NT2/D1 (cell line): ENCODE data around the gene TMEM242.

Experiments
- DNase-seq: peaks from one replicate; pipeline ENCODE4 v3.0.0-alpha.2; 2011; ENCODE audit warnings: low read depth, low spot score
- H3K27me3 ChIP-seq: 2 replicates; pipeline ENCODE4 v1.6.0; 2011; ENCODE audit warnings: mild to moderate bottlenecking; ENCODE audit not compliant: insufficient read length, insufficient read depth
- H3K36me3 ChIP-seq: 2 replicates; pipeline ENCODE4 v1.6.1; 2011; ENCODE audit warnings: mild to moderate bottlenecking, low read length, mixed read lengths; ENCODE audit not compliant: insufficient read depth, insufficient read length
- H3K4me1 ChIP-seq: 2 replicates; pipeline ENCODE4 v1.5.1; 2011; ENCODE audit not compliant: insufficient read depth, insufficient read length
- H3K4me3 ChIP-seq: 2 replicates; pipeline ENCODE4 v1.5.1; 2011; ENCODE audit warnings: low read depth; ENCODE audit not compliant: insufficient read length
- H3K9ac ChIP-seq: 2 replicates; pipeline ENCODE4 v1.6.0; 2011; ENCODE audit warnings: low read depth; ENCODE audit not compliant: insufficient read length
- H3K9me3 ChIP-seq: 2 replicates; pipeline ENCODE4 v1.5.1; 2011; ENCODE audit warnings: mild to moderate bottlenecking, low read length; ENCODE audit not compliant: insufficient read depth
- SUZ12 ChIP-seq: IDR thresholded peaks from 2 replicates; pipeline ENCODE4 v1.6.1; 2011; ENCODE audit not compliant: insufficient read length, insufficient read depth; ENCODE audit errors: extremely low read depth
- YY1 ChIP-seq: IDR thresholded peaks from 2 replicates; pipeline ENCODE4 v1.6.1; 2011; ENCODE audit not compliant: insufficient read length, insufficient read depth
- ZNF274 ChIP-seq: IDR thresholded peaks from 2 replicates; pipeline ENCODE4 v1.6.1; 2011; ENCODE audit warnings: mild to moderate bottlenecking, low read depth, low read length

TMEM242 gene

GRCh38 chr6:157272866-157273755 lies 50.2 kb downstream of the TMEM242 start:
- Histone ChIP-seq H3K9ac (no peak overlapping the region), H3K27me3 (peaks cover 9% of the 10 kb centered on the region), H3K4me1 (peaks cover 3% of the 10 kb centered on the region), H3K9me3 (no peaks in the 10 kb centered on the region), H3K36me3 (no peaks in the 10 kb centered on the region), H3K4me3 (no peak overlapping the region)
- no peak for DNase-seq
- TF ChIP-seq ZNF274 (no peak), SUZ12 (no peak), YY1 (no peak)

- Histone ChIP-seq H3K4me1 (peaks cover 3% of the 10 kb centered on the region), H3K27me3 (peaks cover 9% of the 10 kb centered on the region), H3K36me3 (no peaks in the 10 kb centered on the region), H3K9me3 (no peaks in the 10 kb centered on the region), H3K4me3 (no peak overlapping the region), H3K9ac (no peak overlapping the region)
- TF ChIP-seq SUZ12 = no peak
- TF ChIP-seq ZNF274 = no peak
- no peak for TF ChIP-seq YY1
- DNase-seq = no peak
Observed at GRCh38 chr6:157272372-157272771, 50.9 kb downstream of the TMEM242 start.

- Histone ChIP-seq H3K4me1 (peaks cover 6% of the 10 kb centered on the region), H3K4me3 (no peak overlapping the region), H3K9me3 (no peaks in the 10 kb centered on the region), H3K36me3 (no peaks in the 10 kb centered on the region), H3K27me3 (peaks cover 9% of the 10 kb centered on the region), H3K9ac (no peak overlapping the region)
- no peak for DNase-seq
- no peak for TF ChIP-seq SUZ12
- no peak for TF ChIP-seq YY1
- no peak for TF ChIP-seq ZNF274
Observed at GRCh38 chr6:157271911-157272310, 51.4 kb downstream of the TMEM242 start.

GRCh38 chr6:157271441-157271840 lies 51.9 kb downstream of the TMEM242 start:
- no peak for DNase-seq
- Histone ChIP-seq H3K9ac (no peak overlapping the region), H3K36me3 (no peaks in the 10 kb centered on the region), H3K4me3 (no peak overlapping the region), H3K9me3 (no peaks in the 10 kb centered on the region), H3K27me3 (peaks cover 9% of the 10 kb centered on the region), H3K4me1 (peaks cover 6% of the 10 kb centered on the region)
- TF ChIP-seq ZNF274 = no peak
- no peak for TF ChIP-seq SUZ12
- no peak for TF ChIP-seq YY1

GRCh38 chr6:157270916-157271315 lies 52.4 kb downstream of the TMEM242 start:
- TF ChIP-seq ZNF274 (no peak), SUZ12 (no peak), YY1 (no peak)
- Histone ChIP-seq H3K4me3 (no peak overlapping the region), H3K9ac (no peak overlapping the region), H3K27me3 (peaks cover 9% of the 10 kb centered on the region), H3K4me1 (peaks cover 6% of the 10 kb centered on the region), H3K36me3 (no peaks in the 10 kb centered on the region), H3K9me3 (no peaks in the 10 kb centered on the region)
- DNase-seq = no peak

GRCh38 chr6:157270308-157270707 lies 53.0 kb downstream of the TMEM242 start:
- Histone ChIP-seq H3K4me3 (no peak overlapping the region), H3K9ac (no peak overlapping the region), H3K27me3 (peaks cover 9% of the 10 kb centered on the region), H3K4me1 (peaks cover 6% of the 10 kb centered on the region), H3K9me3 (no peaks in the 10 kb centered on the region), H3K36me3 (no peaks in the 10 kb centered on the region)
- DNase-seq = no peak
- TF ChIP-seq ZNF274 = no peak
- TF ChIP-seq YY1 = no peak
- TF ChIP-seq SUZ12 = no peak

- Histone ChIP-seq H3K4me3 (no peak overlapping the region), H3K36me3 (no peaks in the 10 kb centered on the region), H3K9ac (no peak overlapping the region), H3K9me3 (no peaks in the 10 kb centered on the region), H3K4me1 (peaks cover 6% of the 10 kb centered on the region), H3K27me3 (peaks cover 6% of the 10 kb centered on the region)
- DNase-seq = no peak
- TF ChIP-seq YY1 (no peak), ZNF274 (no peak), SUZ12 (no peak)
Observed at GRCh38 chr6:157269261-157269794, 54.0 kb downstream of the TMEM242 start.
